CD4-positive, alpha-beta memory T cell (primary cell): ENCODE data around the gene ELN. TPM values are rescaled to one million over a fixed set of nuclear protein-coding genes. Genes with fewer than 3 reads are reported as not detected.
"Not testable (repeated sequence)": the region's sequence is repeated elsewhere in the genome, so short reads cannot be mapped to it uniquely, and the experiment has no call there.

Experiments
- CTCF ChIA-PET: fragments of 350-600 bp; sonication (Branson Sonifier 250); formaldehyde crosslinking; loops from one replicate; lab custom pipeline; 2021; ENCODE audit warnings: inconsistent platforms; ENCODE audit not compliant: partially characterized antibody; lab: Charles Lee
- POLR2A ChIA-PET: fragments of 350-600 bp; sonication (Branson Sonifier 250); formaldehyde crosslinking; loops from one replicate; lab custom pipeline; 2021; ENCODE audit not compliant: partially characterized antibody; lab: Charles Lee
- DNase-seq, 5 donors: peaks; one replicate each; pipeline versions ENCODE4 v3.0.0 to v3.0.0-alpha.2; 2020 to 2022; ENCODE audit warnings: mixed read lengths in 1 of 5
- H3K27ac ChIP-seq: one replicate; pipeline ENCODE4 v1.7.0; 2013; ENCODE audit warnings: low read depth, low read length
- H3K27me3 ChIP-seq: 2 replicates; pipeline ENCODE4 v1.7.0; 2013; ENCODE audit warnings: mild to moderate bottlenecking, low read length, moderate library complexity; ENCODE audit not compliant: insufficient read depth
- H3K36me3 ChIP-seq: 2 replicates; pipeline ENCODE4 v1.7.0; 2013; ENCODE audit warnings: mild to moderate bottlenecking, low read length, moderate library complexity; ENCODE audit not compliant: insufficient read depth
- H3K4me1 ChIP-seq: 2 replicates; pipeline ENCODE4 v1.7.0; 2013; ENCODE audit warnings: mild to moderate bottlenecking, low read length, moderate library complexity; ENCODE audit not compliant: insufficient read depth
- H3K4me3 ChIP-seq, 2 donors: one replicate each; pipeline ENCODE4 v1.7.0; 2013; ENCODE audit warnings: low read length in 2 of 2, mild to moderate bottlenecking in 1 of 2
- H3K9me3 ChIP-seq, 2 donors: one replicate each; pipeline ENCODE4 v1.7.0; 2013; ENCODE audit warnings: low read length in 2 of 2, control low read depth in 1 of 2; ENCODE audit not compliant: control insufficient read depth in 1 of 2
- H3K27ac Mint-ChIP-seq, 7 donors: one replicate each; pipeline ENCODE4 v1.8.0; 2020 to 2021; ENCODE audit warnings: mixed read lengths in 7 of 7, mild to moderate bottlenecking in 6 of 7, inconsistent platforms in 3 of 7, moderate library complexity in 3 of 7
- H3K27me3 Mint-ChIP-seq, 2 donors: one replicate each; pipeline ENCODE4 v1.8.0; 2020 to 2021; ENCODE audit warnings: mixed read lengths in 2 of 2
- H3K36me3 Mint-ChIP-seq, 2 donors: one replicate each; pipeline ENCODE4 v1.8.0; 2020 to 2021; ENCODE audit warnings: mixed read lengths in 2 of 2, inconsistent platforms in 1 of 2, mild to moderate bottlenecking in 1 of 2
- H3K4me1 Mint-ChIP-seq, 4 donors: one replicate each; pipeline ENCODE4 v1.8.0; 2020 to 2021; ENCODE audit warnings: mixed read lengths in 4 of 4, mild to moderate bottlenecking in 1 of 4
- H3K4me3 Mint-ChIP-seq, 8 donors: one replicate each; pipeline ENCODE4 v1.8.0; 2020 to 2021; ENCODE audit warnings: mixed read lengths in 8 of 8, mild to moderate bottlenecking in 7 of 8, moderate library complexity in 6 of 8, inconsistent platforms in 3 of 8
- H3K9me3 Mint-ChIP-seq, 8 donors: one replicate each; pipeline ENCODE4 v1.8.0; 2020 to 2021; ENCODE audit warnings: mixed read lengths in 8 of 8, mild to moderate bottlenecking in 5 of 8, inconsistent platforms in 3 of 8, moderate library complexity in 1 of 8
- intact Hi-C: fragments of 100-400 bp; cut with micrococcal nuclease; formaldehyde crosslinking; loops from one replicate; pipeline ENCODE4 v1.15.1; 2023
- polyA plus RNA-seq, 2 donors: library from polyadenylated mRNA; unstranded; fragments of 300-500 nt; fragmentation: Illumina TruSeq; gene quantifications; one replicate each; pipeline ENCODE4 v1.2.3, GENCODE V29; 2021
- total RNA-seq, 2 experiments: library from RNA; stranded (reverse); gene quantifications; one replicate each; pipeline ENCODE4 v1.2.3, GENCODE V29; 2021

Gene ELN
- total and polyA plus RNA-seq, 4 experiments from 2014 or later = not detected

GRCh38 chr7:74042746-74043522, 15.0 kb downstream of the ELN start:
- CTCF ChIA-PET = no interaction called here
- peaks cover 0 to under 1% (median 0%) of the 10 kb centered on the region in 8 donors for H3K9me3 Mint-ChIP-seq
- H3K4me1 ChIP-seq = no peaks in the 10 kb centered on the region
- no peak for DNase-seq
- H3K27me3 ChIP-seq = no peaks in the 10 kb centered on the region
- H3K4me3 Mint-ChIP-seq = no peak overlapping the region
- POLR2A ChIA-PET = no interaction called here
- H3K4me3 ChIP-seq = no peak overlapping the region
- no peaks in the 10 kb centered on the region for H3K36me3 Mint-ChIP-seq
- no peak overlapping the region for H3K27ac ChIP-seq
- peaks cover 0 to 1% of the 10 kb centered on the region in 2 donors for H3K27me3 Mint-ChIP-seq
- H3K9me3 ChIP-seq = no peaks in the 10 kb centered on the region
- H3K27ac Mint-ChIP-seq = no peak overlapping the region
- intact Hi-C loops = no loop called here
- H3K36me3 ChIP-seq = no peaks in the 10 kb centered on the region
- no peaks in the 10 kb centered on the region for H3K4me1 Mint-ChIP-seq

DNA sequence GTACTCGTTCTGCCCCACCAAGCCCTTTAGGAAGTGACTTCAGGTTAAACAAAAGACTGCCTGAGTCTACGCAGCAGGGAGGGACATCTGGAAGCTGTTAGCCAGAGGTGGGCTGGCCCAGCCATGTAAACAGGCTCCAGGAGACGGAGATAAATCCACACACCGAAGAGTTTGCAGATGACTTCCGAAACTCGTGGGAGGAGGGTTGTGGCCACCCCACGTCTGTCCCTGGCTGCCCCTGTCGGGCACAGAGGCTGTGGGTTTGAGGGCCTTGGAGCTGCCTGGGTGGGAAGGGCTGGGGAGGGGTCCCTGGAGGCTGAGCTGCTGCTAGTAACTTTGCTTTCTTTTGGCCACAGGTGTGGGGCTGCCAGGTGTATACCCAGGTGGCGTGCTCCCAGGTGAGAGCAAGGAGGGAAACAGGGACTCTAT, 15.6 kb downstream of the ELN start:
- DNase-seq = no peak
- intact Hi-C loops = no loop called here

GRCh38 chr7:74044366-74045350, 16.7 kb downstream of the ELN start:
- ChIA-PET POLR2A (no interaction called here), CTCF (interaction anchor here (1.6 to 2.4 kb wide), 2 partner anchors 18 to 356 kb away, joined by 4 to 8 read pairs; no protein-coding TSS in a partner anchor)
- no peak overlapping the region for H3K27ac Mint-ChIP-seq
- no peaks in the 10 kb centered on the region for H3K36me3 ChIP-seq
- no peaks in the 10 kb centered on the region for H3K4me1 ChIP-seq
- H3K9me3 ChIP-seq = no peaks in the 10 kb centered on the region
- no peaks in the 10 kb centered on the region for H3K36me3 Mint-ChIP-seq
- H3K9me3 Mint-ChIP-seq = no peaks in the 10 kb centered on the region
- peaks cover 0 to 1% of the 10 kb centered on the region in 2 donors for H3K27me3 Mint-ChIP-seq
- no peak overlapping the region for H3K27ac ChIP-seq
- H3K4me3 ChIP-seq = no peak overlapping the region
- intact Hi-C loops = no loop called here
- no peaks in the 10 kb centered on the region for H3K4me1 Mint-ChIP-seq
- H3K27me3 ChIP-seq = no peaks in the 10 kb centered on the region
- H3K4me3 Mint-ChIP-seq = no peak overlapping the region
- DNase-seq = no peak

More for the DNA sequence above, 15.6 kb downstream of the ELN start:
- no peaks in the 10 kb centered on the region for H3K27me3 ChIP-seq
- H3K9me3 ChIP-seq = no peaks in the 10 kb centered on the region
- Mint-ChIP-seq H3K4me1 (no peaks in the 10 kb centered on the region), H3K4me3 (no peak overlapping the region), H3K27me3 (peaks cover 0 to 1% of the 10 kb centered on the region in 2 donors), H3K27ac (no peak overlapping the region), H3K36me3 (no peaks in the 10 kb centered on the region), H3K9me3 (no peaks in the 10 kb centered on the region)
- no peak overlapping the region for H3K4me3 ChIP-seq
- CTCF ChIA-PET = no interaction called here
- H3K36me3 ChIP-seq = no peaks in the 10 kb centered on the region
- no peaks in the 10 kb centered on the region for H3K4me1 ChIP-seq
- POLR2A ChIA-PET = no interaction called here
- no peak overlapping the region for H3K27ac ChIP-seq

- H3K4me1 ChIP-seq, H3K27ac Mint-ChIP-seq, H3K4me3 ChIP-seq, H3K9me3 ChIP-seq, intact Hi-C loops, H3K36me3 Mint-ChIP-seq, POLR2A ChIA-PET, H3K27me3 ChIP-seq, H3K27me3 Mint-ChIP-seq, H3K4me1 Mint-ChIP-seq, DNase-seq, H3K36me3 ChIP-seq, H3K9me3 Mint-ChIP-seq, H3K27ac ChIP-seq, H3K4me3 Mint-ChIP-seq: not testable (repeated sequence)
- CTCF ChIA-PET = interaction anchor here (1.2 to 2.4 kb wide), 2 partner anchors 20 to 27 kb away, joined by 3 to 8 read pairs; no protein-coding TSS in a partner anchor
Observed at GRCh38 chr7:74046581-74046980, 18.6 kb downstream of the ELN start.

GRCh38 chr7:74047804-74048380, 19.9 kb downstream of the ELN start:
- no peaks in the 10 kb centered on the region for H3K36me3 Mint-ChIP-seq
- ChIA-PET POLR2A (no interaction called here), CTCF (interaction anchor here (0.9 kb wide), 1 partner anchor 22 kb away, joined by 3 read pairs; no protein-coding TSS in a partner anchor)
- intact Hi-C loops = no loop called here
- H3K4me3 ChIP-seq = no peak overlapping the region
- H3K27ac ChIP-seq = no peak overlapping the region
- no peaks in the 10 kb centered on the region for H3K27me3 ChIP-seq
- H3K9me3 Mint-ChIP-seq = no peaks in the 10 kb centered on the region
- peaks cover 0 to 1% of the 10 kb centered on the region in 2 donors for H3K27me3 Mint-ChIP-seq
- no peaks in the 10 kb centered on the region for H3K4me1 ChIP-seq
- no peaks in the 10 kb centered on the region for H3K9me3 ChIP-seq
- no peak overlapping the region for H3K27ac Mint-ChIP-seq
- peaks cover 0 to 1% (median under 1%) of the 10 kb centered on the region in 4 donors for H3K4me1 Mint-ChIP-seq
- DNase-seq = no peak
- no peaks in the 10 kb centered on the region for H3K36me3 ChIP-seq
- no peak overlapping the region for H3K4me3 Mint-ChIP-seq

DNA sequence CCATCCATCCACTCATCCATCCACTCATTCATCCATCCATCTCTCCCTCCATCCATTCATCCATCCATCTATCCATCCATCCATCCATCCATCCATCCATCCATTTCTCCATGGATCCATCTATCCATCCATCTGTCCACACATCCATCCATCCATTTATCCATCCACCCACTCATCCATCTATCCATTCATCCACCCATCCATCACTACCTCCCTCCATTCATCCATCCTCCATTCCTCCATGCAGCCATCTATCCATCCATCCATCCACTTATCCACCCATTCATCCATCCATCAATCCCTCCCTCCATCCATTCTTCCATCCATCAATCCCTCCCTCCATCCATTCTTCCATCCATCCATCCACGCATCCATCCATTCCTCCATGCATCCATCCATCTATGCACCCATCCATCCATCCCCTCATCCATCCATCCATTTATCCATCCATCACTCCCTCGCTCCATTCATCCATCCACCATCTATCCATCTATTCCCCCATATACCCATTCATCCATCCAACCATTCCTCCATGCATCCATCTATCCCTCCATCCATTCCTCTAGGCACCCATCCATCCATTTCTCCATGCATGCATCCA, 21.1 kb downstream of the ELN start:
- Histone ChIP-seq H3K4me3 (no peak overlapping the region), H3K9me3 (no peaks in the 10 kb centered on the region), H3K4me1 (no peaks in the 10 kb centered on the region), H3K27ac (no peak overlapping the region), H3K36me3 (no peaks in the 10 kb centered on the region), H3K27me3 (no peaks in the 10 kb centered on the region)
- Mint-ChIP-seq H3K4me3 (no peak overlapping the region), H3K27ac (no peak overlapping the region), H3K9me3 (no peaks in the 10 kb centered on the region), H3K27me3 (peaks cover 0 to 3% of the 10 kb centered on the region in 2 donors), H3K36me3 (no peaks in the 10 kb centered on the region), H3K4me1 (peaks cover 0 to 1% (median under 1%) of the 10 kb centered on the region in 4 donors)
- CTCF ChIA-PET = no interaction called here
- intact Hi-C loops = no loop called here
- POLR2A ChIA-PET = no interaction called here
- DNase-seq = no peak
